NOMO-1 treated with DMSO at 0.1 percent for 48 hours (cell line): ENCODE results near the gene SLC6A16.
"Not testable (repeated sequence)": the region's sequence is repeated elsewhere in the genome, so short reads cannot be mapped to it uniquely, and the experiment has no call there.

ENCODE experiments used
- DNase-seq: peaks from one replicate; lab custom pipeline; 2025; ENCODE audit not compliant: unreplicated experiment; lab: John Stamatoyannopoulos, UW

SLC6A16 gene

GRCh38 chr19:49324801-49325576 is at the start of gene SLC6A16:
Gene SLC6A16 (minus strand): TSS chr19:49325191. CDS start chr19:49311347, 13,844 bp downstream.
- DNase-seq, result no peak

DNA sequence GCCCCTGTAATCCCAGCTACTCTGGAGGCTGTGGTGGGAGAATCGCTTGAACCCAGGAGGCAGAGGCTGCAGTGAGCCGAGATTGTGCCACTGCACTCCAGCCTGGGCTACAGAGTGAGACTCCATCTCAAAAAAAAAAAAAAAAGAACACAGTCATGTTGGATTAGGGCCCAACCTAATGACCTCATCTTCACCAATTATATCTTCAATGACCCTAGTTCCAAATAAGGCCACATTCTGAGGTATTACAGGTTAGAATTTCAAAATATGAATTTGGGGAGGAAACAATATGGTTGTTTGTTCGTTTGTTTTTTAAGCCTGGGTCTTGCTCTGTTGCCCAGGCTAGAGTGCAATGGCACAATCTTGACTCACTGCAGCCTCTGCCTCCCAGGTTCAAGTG is 48.2 kb upstream of the SLC6A16 start:
- not testable (repeated sequence) for DNase-seq

- no peak for DNase-seq
These were observed 46.2 kb upstream of the SLC6A16 start for GRCh38 chr19:49371184-49371583.

GRCh38 chr19:49368711-49369358 is 43.8 kb upstream of the SLC6A16 start:
- peak; percentile 50 for DNase-seq

DNA sequence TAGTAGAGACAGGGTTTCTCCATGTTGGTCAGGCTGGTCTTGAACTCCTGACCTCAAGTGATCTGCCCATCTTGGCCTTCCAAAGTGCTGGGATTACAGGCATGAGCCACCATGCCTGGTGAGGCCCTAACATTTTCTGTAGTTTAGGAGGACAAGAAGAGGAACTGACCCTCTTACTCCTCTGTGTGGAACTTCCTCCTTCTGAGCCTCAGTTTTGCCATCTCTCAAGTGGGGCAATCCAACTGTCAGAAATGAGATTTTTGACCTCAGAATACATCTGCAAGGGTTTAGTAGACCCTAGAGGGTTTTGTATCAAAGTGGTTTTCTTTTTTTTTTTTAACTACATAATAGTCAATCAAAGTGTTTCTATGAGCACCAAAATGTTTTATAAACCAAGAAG is 41.1 kb upstream of the SLC6A16 start:
- DNase-seq, result no peak

DNA sequence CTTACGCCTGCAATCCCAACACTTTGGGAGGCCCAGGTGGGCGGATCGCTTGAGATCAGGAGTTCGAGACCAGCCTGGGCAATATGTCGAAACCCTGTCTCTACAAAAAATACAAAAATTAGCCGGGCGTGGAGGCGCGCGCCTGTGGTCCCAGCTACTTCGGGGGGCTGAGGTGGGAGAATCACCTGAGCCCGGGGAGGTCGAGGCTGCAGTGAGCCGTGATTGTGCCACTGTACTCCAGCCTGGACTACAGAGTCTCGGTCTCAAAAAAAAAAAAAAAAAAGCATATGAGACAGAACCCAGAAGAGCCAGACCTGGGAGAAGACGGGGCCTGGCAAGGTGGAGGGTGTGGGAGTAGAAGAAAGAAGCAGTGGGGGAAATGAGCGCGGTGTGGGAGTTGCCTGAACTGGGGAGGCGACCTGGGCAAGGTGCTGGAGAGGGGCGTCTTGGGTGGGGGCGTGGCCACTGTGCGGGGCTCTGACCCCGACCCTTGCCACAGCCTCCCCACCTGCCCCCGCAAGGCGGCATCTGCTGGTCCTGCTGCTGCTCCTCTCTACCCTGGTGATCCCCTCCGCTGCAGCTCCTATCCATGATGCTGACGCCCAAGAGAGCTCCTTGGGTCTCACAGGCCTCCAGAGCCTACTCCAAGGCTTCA is 39.2 kb upstream of the SLC6A16 start:
- no peak for DNase-seq

DNA sequence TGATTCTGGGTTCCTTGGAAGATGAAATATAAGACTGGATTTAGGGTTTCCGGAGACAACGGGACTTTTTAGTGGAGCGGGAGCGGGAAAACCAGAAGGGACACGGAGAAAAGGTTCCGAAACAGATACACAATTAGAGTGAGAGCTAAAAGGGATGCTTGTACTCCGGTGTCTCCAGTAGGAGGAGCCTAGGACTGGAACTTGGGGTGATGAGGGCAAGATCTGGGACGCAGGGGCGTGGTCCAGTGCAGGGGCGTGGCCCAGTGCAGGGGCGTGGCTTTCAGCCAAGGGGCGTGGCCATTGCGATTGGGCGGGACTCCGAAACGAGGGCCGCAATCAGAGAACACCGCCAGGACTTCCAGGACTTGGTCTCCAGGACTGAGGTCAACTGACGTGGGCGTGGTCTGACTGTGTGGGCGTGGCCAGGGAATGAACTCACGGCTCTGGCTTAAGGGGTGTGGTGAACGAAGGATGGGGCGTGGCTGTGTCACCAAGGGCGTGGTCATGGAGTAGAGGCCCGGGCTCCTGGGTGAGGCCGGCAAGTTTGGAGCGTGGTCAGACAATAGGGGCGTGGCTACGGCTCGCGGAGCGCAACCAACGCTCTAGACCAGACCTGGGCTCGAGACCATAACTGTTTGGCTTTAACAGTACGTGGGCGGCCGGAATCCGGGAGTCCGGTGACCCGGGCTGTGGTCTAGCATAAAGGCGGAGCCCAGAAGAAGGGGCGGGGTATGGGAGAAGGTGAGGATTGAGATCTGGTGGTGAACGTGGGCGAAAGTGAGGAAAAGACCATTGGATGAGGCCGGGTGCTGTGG is 38.5 kb upstream of the SLC6A16 start, which contains the start of gene DKKL1:
Gene DKKL1 (plus strand): TSS at position 610 of the 815 bp plus-strand sequence. CDS start 122 bp downstream, at position 732.
- DNase-seq, result peak; percentile 94

GRCh38 chr19:49362929-49363267 is 37.9 kb upstream of the SLC6A16 start:
- no peak for DNase-seq

DNA sequence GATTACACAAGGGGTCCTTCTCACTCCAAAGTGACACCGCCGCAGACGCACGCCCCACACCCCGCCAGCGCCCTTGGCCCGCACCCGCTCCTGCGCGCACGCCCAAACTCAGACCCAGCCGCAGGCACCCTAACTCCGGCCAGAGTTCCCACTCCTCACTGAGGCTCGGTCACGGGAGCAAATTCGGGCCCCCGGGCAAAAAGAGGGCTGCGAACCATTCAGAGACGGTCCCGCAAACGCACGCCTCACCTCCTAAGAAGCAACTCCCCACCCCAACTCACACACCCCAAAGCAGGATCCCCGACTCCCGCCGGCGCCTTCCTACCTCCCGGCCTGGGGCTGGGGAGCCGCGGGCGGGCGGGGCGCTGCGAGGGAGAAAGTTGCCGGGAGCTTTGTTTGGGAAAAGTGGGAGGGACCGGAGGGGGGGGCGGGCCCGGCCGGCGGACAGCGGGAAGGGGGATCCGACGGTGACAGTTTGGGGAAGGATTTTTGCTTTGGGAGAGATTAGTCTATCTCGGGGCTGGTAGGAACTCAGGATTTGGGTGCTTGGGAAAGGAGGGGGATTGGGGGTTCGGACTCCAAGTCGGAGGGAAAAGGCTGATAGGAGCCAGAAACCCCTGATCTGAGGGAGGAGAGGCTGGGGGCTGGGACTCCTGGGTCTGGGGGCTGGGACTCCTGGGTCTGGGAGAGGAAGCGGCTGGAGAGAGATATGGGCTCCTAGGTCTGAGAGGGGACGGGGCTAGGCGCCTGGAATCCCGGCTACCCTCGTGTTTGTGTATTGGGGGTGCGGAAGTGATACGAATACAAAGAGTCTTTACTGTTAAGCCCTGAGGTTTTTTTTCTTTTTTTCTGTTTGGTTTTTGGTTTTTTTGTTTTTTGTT is 37.3 kb upstream of the SLC6A16 start, which contains the start of gene TEAD2:
Gene TEAD2 (minus strand): TSS at position 369 of the 881 bp plus-strand sequence. CDS start 2,341 bp downstream, outside the sequence.
- DNase-seq, result no peak

DNA sequence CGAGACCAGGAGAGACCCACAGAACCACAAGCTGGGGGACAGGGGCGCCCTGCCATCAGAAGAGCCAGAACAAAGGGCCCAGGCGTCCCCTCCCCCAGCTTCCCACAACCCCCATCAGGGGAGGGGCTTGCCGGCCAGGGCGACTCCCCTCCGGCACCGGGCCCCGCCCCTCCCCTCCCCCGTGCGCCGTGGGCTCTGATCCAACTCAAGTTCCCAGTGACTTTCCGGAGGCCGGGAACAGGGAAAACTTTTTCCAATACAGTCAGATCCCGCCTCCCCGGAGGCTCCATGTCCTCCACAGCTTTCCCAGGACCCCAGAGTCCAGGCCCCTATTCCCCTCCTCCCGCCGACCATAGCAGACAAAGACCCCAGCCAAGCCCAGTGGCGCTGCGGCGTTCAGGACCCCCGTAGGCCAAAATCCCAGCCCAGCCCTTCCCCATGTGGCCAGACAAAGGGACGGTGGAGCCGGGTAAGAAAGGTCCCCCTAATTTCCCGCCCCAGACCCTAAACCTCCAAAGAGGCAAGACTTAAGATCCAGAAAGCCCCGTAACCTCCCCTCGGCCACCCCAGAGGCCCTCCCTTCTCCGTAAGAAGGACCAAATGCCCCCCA is 36.6 kb upstream of the SLC6A16 start:
- no peak for DNase-seq

DNA sequence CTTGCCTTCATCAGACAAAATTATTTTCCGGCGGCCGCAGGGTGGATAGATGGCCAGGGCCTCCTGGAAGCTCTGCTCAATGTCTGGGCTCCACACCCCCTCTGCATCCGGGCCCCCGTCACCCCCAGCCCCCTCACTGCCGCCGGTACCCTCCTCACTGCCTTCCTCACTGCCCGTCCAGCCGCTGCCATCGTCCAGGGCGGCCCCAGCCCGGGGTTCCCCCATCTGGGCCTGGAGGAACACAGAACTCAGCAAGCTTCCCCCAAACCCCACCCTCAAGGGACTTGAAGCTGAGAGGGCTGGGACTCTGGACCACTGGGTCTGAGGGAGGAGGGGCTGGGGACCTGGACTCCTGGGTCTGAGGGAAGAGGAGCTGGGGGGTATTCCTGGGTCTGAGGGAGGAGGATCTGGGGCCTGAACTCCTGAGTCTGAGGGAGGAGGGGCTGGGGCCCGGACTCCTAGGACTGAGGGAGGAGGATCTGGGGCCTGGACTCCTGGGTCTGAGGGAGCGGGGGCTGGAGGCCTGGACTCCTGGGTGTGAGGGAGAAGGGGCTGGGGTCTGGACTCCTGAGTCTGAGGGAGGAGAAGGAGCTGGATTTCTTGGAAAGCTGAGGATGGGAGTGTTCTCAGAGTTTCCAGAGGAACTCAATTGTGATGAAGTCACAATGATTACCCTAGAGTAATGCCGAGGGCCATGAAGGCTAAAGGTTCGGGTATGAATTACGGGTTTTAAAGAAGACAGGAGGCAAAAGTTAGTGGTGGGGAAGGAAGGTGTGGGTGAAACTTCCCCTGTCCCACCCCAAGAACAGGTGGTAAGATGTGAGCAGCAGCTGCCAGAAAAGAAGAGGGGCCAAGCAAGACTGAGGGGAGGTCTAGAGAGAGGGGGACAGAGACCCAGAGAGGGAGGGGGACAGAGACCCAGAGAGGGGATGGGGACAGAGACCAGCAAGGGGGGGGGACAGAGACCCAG is 35.1 kb upstream of the SLC6A16 start:
- DNase-seq, result no peak

DNA sequence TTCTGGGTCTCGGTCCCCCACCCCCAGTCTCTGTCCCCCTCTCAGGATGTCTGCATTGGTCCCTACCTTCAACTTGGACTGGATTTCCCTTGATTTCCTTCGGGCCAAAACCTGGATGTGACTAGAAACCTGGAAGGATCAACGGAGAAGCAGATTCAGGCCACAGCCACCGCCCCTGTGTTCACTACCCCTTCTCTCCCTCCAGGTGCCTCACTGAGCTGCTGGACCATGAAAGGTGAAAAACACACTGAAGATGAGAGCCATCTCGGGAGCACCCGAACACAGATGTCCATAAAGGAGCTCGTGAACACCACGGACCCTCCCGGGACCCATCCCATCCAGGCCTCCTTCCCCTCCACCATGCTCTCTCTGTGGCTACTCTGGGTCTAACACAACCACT is 32.2 kb upstream of the SLC6A16 start:
- no peak for DNase-seq

GRCh38 chr19:49356382-49356781 is 31.4 kb upstream of the SLC6A16 start:
- no peak for DNase-seq

DNA sequence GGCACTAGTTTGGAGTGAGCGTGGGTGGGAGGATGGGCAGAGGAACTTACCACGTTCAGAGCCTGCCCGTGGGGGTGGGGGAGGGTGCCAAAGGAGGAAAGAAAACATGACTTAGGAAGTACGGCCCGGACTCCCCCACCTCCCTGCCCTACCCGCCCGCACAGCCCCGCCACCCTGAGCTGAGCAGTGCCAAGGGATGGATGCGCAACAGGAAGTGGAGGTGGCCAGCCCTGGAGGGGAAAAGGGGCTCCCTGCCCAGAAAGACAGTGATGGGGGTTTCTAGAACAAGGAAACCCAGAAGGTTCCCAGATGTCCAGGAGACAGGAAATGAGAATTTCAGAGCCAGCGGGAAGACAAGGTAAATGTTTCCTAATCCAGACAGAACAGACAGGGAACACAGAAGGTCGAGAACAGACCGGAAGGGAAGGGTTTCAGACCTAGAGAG is 30.9 kb upstream of the SLC6A16 start:
- DNase-seq, result peak; percentile 17

DNA sequence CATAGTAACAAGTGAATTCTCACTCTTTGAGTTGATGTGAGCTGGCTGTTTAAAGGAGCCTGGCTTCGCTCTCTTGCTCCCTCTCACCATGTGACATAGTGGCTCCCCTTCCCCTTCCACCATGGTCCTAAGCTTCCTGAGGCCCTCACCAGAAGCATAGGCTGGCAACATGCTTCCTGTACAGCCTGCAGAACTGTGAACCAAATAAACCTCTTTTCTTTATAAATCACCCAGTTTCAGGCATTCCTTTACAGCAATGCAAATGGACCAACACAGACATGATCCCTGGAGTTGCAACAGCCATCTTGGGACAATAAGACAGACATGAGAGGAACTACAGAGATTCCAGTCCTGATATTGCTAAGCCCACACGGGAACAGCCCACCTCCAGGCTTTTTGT is 24.6 kb upstream of the SLC6A16 start:
- DNase-seq, result no peak

DNA sequence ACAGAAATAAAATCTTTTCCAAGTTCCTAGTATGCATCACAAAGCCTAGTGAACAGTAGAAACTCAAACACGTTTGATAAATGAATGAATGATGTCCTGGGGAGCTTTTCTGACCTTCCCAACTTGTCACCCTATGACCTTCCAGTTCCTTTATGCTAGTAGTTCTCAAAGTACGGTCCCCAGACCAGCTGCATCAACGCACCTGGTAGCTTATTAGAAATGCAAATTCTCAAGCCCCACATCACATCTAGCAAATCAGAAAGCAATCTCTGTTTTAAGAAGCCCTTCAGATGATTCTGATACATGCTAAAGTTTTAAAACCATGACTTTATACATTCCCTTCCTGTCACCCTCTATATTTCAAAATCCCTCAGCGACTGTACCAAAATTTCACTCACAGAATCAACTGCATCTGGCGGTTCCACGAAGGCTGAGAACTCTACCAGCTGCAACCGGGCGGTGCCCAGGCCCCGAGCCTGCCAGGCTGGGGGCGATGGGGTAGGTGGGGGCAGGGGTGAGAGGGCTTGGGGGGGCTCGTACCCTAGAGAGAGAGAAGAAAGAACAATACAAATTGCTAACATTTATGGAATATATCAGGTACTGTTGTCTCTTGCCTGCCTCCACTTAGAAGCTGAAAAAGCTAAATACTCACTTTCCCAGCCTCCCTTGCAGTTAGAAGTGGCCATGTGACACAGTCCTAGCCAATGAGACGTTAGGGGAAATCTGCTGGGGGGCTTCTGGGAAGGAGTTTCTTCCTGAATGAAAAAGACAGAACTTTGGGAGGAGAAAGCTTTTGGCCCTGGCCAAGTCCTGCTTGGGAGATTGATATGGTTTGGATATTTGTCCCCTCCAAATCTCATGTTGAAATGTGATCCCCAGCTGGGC is 23.6 kb upstream of the SLC6A16 start:
- no peak for DNase-seq

DNA sequence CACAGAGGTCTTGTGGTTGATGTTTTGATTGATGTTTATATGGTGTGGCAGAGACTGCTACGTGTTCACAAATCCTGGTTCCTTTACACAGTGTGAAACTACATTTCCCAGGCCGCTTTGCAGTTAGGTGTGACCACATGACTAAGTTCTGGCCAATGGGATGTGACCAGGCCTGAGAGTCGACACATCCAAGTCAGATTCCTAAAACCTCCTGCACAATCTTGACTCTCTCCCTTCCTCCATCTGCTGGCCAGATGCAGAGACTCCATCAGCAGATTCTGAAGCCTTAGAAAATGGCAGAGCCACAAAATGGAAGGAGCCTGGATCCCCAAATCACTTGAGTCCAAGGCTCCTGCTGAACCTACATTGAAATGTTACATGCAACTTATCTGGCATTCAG is 22.8 kb upstream of the SLC6A16 start:
- DNase-seq, result no peak
